Nephron (organoid): ENCODE results near the gene ATP8A2.

Experiments used
- H3K27ac Mint-ChIP-seq, 3 experiments: 2 replicates each; pipeline ENCODE4 v1.8.0; 2020; ENCODE audit warnings: mixed read lengths in 3 of 3, mild to moderate bottlenecking in 2 of 3, moderate library complexity in 1 of 3
- H3K27me3 Mint-ChIP-seq: 2 replicates; pipeline ENCODE4 v1.8.0; 2021; ENCODE audit warnings: low read depth, mild to moderate bottlenecking, moderate library complexity, mixed read lengths
- H3K36me3 Mint-ChIP-seq: 2 replicates; pipeline ENCODE4 v1.8.0; 2020; ENCODE audit warnings: low read depth, mixed read lengths
- H3K4me1 Mint-ChIP-seq: 2 replicates; pipeline ENCODE4 v1.8.0; 2020; ENCODE audit warnings: mixed read lengths
- H3K4me3 Mint-ChIP-seq, 3 experiments: 2 replicates each; pipeline ENCODE4 v1.8.0; 2020; ENCODE audit warnings: mild to moderate bottlenecking in 3 of 3, mixed read lengths in 3 of 3, moderate library complexity in 2 of 3
- H3K9me3 Mint-ChIP-seq: 2 replicates; pipeline ENCODE4 v1.8.0; 2020; ENCODE audit warnings: mixed read lengths
- TF ChIP-seq, protein P1 (sequence below), 3 experiments: fragments of 200-600 bp; sonication (generic); IDR thresholded peaks; one replicate each; pipeline ENCODE4 v1.5.0; 2021; ENCODE audit warnings: antibody characterized with exemption in 3 of 3; ENCODE audit not compliant: unreplicated experiment in 3 of 3

The ATP8A2 gene

GRCh38 chr13:25887962-25888655, 516.3 kb downstream of the ATP8A2 start:
- Mint-ChIP-seq H3K27ac (no peak overlapping the region), H3K36me3 (no peaks in the 10 kb centered on the region), H3K9me3 (no peaks in the 10 kb centered on the region), H3K27me3 (no peaks in the 10 kb centered on the region), H3K4me3 (no peak overlapping the region), H3K4me1 (peaks cover 35% of the 10 kb centered on the region)
- TF ChIP-seq, protein P1, sequence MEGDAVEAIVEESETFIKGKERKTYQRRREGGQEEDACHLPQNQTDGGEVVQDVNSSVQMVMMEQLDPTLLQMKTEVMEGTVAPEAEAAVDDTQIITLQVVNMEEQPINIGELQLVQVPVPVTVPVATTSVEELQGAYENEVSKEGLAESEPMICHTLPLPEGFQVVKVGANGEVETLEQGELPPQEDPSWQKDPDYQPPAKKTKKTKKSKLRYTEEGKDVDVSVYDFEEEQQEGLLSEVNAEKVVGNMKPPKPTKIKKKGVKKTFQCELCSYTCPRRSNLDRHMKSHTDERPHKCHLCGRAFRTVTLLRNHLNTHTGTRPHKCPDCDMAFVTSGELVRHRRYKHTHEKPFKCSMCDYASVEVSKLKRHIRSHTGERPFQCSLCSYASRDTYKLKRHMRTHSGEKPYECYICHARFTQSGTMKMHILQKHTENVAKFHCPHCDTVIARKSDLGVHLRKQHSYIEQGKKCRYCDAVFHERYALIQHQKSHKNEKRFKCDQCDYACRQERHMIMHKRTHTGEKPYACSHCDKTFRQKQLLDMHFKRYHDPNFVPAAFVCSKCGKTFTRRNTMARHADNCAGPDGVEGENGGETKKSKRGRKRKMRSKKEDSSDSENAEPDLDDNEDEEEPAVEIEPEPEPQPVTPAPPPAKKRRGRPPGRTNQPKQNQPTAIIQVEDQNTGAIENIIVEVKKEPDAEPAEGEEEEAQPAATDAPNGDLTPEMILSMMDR (IDR thresholded peaks at IDR 0.05; ENCODE audit: unreplicated experiment in 3 of 3), result no peak

DNA sequence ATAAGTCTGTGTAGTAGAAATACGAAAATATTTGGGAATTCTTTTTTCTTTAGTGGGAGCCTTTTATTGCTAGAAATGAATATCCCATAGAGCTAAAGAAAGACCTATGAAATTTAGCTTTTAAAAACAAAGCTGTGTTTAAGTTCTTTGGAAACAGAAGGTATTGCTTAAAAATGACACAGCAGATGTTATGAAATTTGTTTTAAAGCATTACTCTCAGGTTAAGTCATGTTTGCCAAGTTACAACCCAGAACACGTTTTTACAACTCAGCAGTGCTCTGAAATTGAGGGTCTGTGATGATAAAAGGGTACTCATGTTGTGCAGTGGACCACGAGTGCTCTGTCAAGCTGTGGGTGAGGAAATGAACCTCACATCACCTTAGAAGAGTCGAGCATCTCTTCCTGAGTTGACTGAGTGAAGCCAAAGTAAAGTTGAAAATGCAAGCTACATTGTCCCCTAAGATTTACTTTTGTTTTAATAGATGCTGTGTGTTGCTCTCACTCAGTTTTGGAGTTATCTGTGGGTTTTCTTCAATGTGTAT, 519.0 kb downstream of the ATP8A2 start:
- peaks cover 14% of the 10 kb centered on the region for H3K4me1 Mint-ChIP-seq

DNA sequence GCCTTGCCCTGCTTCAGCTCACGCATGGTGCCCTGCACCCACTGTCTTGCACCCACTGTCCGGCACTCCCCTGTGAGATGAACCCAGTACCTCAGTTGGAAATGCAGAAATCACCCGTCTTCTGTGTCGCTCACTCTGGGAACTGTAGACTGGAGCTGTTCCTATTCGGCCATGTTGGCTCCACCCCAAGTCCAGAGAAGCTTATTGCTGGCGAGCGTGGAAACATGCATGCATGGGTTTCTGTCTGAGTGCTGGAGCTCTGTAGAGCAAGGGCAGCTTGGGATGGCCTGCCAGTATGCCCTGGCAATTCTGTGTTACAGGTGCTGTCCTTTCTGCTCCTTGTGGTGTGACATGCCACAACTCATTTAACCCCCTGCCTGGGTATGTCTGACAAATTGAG, 527.2 kb downstream of the ATP8A2 start:
- H3K27me3 Mint-ChIP-seq, result peaks cover 4% of the 10 kb centered on the region
- peaks cover 13% of the 10 kb centered on the region for H3K36me3 Mint-ChIP-seq
- H3K27ac Mint-ChIP-seq, result no peak overlapping the region
- TF ChIP-seq, protein P1 (IDR thresholded peaks at IDR 0.05; ENCODE audit: unreplicated experiment in 3 of 3), result no peak
- peaks cover 37% of the 10 kb centered on the region for H3K9me3 Mint-ChIP-seq
- H3K4me1 Mint-ChIP-seq, result peaks cover 18% of the 10 kb centered on the region
- H3K4me3 Mint-ChIP-seq, result no peak overlapping the region

More for the DNA sequence above, 519.0 kb downstream of the ATP8A2 start:
- peaks cover 2% of the 10 kb centered on the region for H3K9me3 Mint-ChIP-seq
- TF ChIP-seq, protein P1 (IDR thresholded peaks at IDR 0.05; ENCODE audit: unreplicated experiment in 3 of 3), result no peak
- no peaks in the 10 kb centered on the region for H3K27me3 Mint-ChIP-seq
- H3K36me3 Mint-ChIP-seq, result no peaks in the 10 kb centered on the region
- no peak overlapping the region for H3K27ac Mint-ChIP-seq
- H3K4me3 Mint-ChIP-seq, result no peak overlapping the region

DNA sequence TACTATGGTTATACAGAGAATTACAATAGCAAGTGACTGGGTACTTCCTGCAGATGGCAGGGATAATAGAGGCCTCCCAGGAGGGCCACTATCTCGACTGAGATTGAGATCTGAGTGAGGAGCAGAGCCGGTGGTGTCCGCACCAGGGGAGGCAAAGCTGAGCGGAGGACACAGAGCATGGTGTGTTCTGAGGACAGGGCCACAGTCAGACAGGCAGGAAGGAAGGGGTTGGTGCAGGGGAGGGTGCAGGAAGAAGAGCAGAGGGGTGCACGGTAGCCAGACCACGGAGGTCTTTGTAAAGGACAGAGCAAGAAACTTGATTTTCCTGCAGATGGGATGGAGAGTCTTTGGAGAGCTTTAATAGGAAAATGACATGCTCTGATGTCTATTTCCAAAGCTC, 527.7 kb downstream of the ATP8A2 start:
- TF ChIP-seq, protein P1 (IDR thresholded peaks at IDR 0.05; ENCODE audit: unreplicated experiment in 3 of 3), result no peak
- Mint-ChIP-seq H3K36me3 (peaks cover 13% of the 10 kb centered on the region), H3K4me1 (peaks cover 18% of the 10 kb centered on the region), H3K9me3 (peaks cover 37% of the 10 kb centered on the region), H3K27me3 (peaks cover 4% of the 10 kb centered on the region), H3K27ac (no peak overlapping the region), H3K4me3 (no peak overlapping the region)

GRCh38 chr13:25899952-25900351, 528.2 kb downstream of the ATP8A2 start:
- Mint-ChIP-seq H3K4me1 (peaks cover 18% of the 10 kb centered on the region), H3K36me3 (peaks cover 13% of the 10 kb centered on the region), H3K27ac (no peak overlapping the region), H3K4me3 (no peak overlapping the region), H3K9me3 (peaks cover 37% of the 10 kb centered on the region), H3K27me3 (peaks cover 4% of the 10 kb centered on the region)
- TF ChIP-seq, protein P1 (IDR thresholded peaks at IDR 0.05; ENCODE audit: unreplicated experiment in 3 of 3), result no peak
